VCaP (cell line): ENCODE data around the gene MTF1.

Experiments used
- H3K27ac ChIP-seq: fragments of 450-650 bp; 2 replicates; pipeline ENCODE4 v1.5.1; 2017
- TF ChIP-seq, protein P1 (sequence below): fragments of 450-650 bp; conservative IDR thresholded peaks from 2 replicates; pipeline ENCODE4 v1.5.1; 2017; ENCODE audit warnings: mild to moderate bottlenecking, moderate library complexity

The MTF1 gene

DNA sequence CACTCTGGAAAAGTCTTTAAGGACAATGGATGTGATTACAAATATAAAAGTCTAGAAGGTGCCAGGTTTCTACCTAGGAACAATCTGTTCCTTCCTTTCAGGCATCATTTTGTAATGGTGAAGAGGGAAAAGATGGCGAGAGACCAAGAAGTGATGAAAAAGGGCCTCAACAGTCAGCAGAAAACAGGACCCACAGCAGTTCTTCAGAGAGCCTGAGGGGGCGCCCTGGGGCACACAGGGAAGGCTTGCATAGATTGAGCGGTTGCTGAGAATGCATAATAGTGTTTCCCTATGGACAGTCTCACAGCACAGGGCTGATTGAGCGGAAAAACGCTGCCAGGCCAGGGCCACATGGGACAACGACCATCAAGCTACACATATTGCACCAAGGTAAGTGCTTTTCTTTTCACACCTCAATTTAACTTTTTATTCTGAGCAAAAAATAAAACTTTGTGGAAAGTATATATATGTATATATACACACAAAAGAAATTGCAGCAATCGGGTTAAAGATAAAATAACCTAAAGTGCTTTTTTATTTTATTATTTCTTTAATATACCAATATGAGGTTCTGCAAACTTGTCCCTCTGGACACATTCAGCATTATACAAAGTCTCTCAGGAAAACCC, 48.3 kb downstream of the MTF1 start:
- TF ChIP-seq, protein P1, sequence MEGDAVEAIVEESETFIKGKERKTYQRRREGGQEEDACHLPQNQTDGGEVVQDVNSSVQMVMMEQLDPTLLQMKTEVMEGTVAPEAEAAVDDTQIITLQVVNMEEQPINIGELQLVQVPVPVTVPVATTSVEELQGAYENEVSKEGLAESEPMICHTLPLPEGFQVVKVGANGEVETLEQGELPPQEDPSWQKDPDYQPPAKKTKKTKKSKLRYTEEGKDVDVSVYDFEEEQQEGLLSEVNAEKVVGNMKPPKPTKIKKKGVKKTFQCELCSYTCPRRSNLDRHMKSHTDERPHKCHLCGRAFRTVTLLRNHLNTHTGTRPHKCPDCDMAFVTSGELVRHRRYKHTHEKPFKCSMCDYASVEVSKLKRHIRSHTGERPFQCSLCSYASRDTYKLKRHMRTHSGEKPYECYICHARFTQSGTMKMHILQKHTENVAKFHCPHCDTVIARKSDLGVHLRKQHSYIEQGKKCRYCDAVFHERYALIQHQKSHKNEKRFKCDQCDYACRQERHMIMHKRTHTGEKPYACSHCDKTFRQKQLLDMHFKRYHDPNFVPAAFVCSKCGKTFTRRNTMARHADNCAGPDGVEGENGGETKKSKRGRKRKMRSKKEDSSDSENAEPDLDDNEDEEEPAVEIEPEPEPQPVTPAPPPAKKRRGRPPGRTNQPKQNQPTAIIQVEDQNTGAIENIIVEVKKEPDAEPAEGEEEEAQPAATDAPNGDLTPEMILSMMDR, result peak; percentile 80
- peak overlapping the region; percentile 95; the same call in 1 of the 2 replicates for H3K27ac ChIP-seq

DNA sequence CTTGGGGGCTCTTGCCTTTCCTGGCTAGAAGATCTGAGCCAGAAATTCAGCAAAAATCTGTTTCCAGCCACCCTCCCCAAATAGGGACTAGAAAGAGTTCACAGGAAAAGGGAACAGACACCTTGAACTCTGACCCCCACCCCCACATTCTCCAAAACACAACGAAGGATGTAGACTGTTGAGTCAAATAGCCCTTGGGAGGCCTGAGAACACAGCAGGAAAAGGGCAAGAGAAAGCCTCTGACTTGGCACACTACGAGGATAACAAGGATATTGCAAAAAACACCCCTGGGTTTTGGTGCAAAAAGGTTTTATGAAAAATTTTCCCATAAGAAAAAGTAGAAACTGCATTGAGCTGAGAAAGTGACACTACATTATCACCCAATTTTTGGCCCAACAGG, 49.5 kb downstream of the MTF1 start:
- H3K27ac ChIP-seq, result peak overlapping the region; percentile 95; the same call in 1 of the 2 replicates
- TF ChIP-seq, protein P1, result no peak

DNA sequence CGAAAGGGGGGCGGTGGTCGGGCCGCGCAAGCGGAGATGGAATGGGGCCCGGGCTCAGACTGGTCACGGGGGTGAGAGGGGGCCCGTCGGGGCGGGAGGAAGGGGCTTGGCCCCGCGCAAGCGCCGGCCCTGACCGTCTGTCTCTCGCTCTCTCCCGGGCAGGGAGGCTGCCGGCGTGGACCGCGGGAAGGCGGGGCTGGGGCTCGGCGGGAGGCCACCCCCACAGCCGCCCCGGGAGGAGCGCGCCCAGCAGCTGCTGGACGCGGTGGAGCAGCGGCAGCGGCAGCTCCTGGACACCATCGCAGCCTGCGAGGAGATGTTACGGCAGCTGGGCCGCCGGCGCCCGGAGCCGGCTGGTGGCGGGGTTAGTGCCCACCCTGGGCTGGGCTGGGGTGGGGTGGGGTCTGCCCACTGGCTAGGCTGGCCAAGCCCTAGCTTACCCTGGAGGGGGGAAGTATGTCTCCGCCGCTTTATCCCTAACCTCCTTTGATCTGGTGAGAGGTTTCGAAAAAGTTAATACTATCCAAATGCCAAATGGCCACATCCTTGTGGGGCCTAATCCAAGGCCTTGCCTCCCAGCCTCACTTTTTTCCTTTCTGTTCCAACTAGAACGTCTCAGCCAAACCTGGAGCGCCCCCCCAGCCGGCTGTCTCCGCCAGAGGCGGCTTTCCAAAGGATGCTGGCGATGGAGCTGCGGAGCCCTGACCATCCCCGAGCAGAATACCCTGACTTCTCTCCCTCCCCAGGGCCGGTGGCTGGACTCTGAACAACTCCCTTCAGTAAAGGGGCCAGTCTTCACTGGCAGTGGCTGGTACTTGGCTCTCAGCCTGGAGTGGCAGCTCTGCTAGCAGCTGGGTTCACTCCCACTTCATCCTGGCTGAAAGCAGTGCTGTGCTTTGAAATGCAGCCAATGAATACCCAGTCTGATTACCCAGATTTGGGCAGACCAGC, 50.7 kb downstream of the MTF1 start:
- TF ChIP-seq, protein P1, result no peak
- H3K27ac ChIP-seq, result peak overlapping the region; percentile 95

DNA sequence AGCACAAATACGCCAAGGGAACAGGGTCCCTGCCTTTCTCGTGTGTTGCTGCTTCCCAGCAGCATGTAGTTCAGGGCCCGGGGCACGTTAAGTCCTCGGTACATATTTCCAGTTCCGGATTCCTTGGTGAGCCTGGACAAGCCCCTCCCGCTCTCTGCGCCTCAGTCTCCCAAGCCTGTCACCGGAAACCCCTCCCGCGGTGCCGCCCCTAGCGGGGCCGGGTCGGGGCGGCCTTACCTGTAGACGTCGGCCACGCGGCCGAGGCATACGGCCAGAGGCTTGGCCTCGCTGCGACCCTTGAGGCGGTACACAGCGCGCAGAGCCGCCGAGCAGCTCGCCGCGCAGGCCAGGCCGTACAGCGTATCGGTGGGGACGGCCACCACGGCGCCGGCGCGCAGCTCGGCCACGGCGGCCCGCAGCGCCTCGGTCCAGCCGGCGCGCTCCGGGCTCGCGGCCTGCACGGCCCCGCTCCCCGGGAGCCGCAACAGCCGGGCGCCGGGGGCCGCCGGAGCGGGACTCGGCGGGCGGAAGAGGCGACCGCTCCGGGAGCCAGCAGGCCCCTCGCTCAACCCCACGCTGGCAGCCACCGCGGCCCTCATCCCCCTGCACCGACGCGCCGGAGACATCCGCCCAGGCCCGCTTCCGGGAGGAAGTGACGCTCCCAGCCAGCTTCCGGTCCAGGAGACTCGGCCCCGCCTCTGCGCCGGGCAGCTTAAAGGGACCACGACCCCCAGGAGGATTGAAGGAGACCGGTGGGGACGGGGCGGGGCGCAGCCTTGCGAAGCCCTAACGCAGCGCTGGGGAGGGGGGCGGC, 51.6 kb downstream of the MTF1 start, which contains the start of the genes C1orf122 and YRDC:
TSS of gene C1orf122 (plus strand) at position 236 of the 814 bp plus-strand sequence. CDS start 615 bp downstream, outside the sequence.
TSS of gene YRDC (minus strand) at position 654 of the 814 bp plus-strand sequence. CDS start at position 626, 28 bp downstream.
- H3K27ac ChIP-seq, result peak within 1 kb of the TSS; percentile 95
- TF ChIP-seq, protein P1, result no peak

DNA sequence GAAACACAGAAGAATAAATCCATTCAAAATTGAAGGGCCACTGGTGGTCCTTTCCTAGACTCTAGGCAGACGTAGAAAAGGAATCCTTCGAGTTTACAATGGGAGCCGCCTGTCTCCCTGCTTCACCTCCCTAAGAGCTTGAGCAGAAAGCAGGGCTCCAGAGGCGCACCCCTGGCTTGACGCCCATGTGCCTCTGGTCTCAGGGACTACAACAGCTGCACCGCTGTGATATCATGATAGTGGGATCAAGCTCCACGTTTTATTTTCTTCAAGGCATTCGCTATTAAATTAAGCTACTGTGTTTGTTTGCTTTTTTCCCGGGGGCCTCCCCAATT, 52.2 kb downstream of the MTF1 start:
- TF ChIP-seq, protein P1, result no peak
- peak overlapping the region; percentile 95 for H3K27ac ChIP-seq

DNA sequence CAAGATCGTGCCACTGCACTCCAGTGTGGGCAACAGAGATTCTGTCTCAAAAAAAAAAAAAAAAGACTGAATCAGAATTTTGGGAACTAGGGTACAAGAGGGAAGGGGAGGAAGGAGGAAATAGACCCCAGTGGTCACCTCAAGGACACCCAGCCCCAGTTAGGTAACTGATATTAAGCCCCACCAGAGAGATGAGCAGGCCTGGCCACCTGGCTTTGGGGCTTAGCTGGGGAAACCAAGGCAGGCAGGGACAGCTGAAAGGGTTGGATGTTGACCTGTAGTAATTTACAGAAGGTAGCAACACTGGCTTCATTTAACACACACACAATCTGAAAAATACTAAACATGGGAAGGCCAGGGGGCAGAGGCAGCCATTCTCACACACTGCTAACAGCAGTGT, 57.0 kb downstream of the MTF1 start:
- H3K27ac ChIP-seq, result no peak overlapping the region
- TF ChIP-seq, protein P1, result no peak
